HG03565 (cell line): ENCODE data around the gene MIF.
A peak's percentile ranks its signal among the peaks of the same experiment; 100 is the strongest.
"Not testable (repeated sequence)": the region's sequence is repeated elsewhere in the genome, so short reads cannot be mapped to it uniquely, and the experiment has no call there.

Source experiments
- ATAC-seq: cut with Tn5 transposase; IDR thresholded peaks from one replicate; pipeline ENCODE4 v1.9.1; 2021; ENCODE audit warnings: mild to moderate bottlenecking, moderate library complexity; ENCODE audit not compliant: unreplicated experiment

MIF gene

DNA sequence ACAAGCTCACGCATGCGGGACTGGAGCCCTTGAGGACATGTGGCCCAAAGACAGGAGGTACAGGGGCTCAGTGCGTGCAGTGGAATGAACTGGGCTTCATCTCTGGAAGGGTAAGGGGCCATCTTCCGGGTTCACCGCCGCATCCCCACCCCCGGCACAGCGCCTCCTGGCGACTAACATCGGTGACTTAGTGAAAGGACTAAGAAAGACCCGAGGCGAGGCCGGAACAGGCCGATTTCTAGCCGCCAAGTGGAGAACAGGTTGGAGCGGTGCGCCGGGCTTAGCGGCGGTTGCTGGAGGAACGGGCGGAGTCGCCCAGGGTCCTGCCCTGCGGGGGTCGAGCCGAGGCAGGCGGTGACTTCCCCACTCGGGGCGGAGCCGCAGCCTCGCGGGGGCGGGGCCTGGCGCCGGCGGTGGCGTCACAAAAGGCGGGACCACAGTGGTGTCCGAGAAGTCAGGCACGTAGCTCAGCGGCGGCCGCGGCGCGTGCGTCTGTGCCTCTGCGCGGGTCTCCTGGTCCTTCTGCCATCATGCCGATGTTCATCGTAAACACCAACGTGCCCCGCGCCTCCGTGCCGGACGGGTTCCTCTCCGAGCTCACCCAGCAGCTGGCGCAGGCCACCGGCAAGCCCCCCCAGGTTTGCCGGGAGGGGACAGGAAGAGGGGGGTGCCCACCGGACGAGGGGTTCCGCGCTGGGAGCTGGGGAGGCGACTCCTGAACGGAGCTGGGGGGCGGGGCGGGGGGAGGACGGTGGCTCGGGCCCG is at the start of gene MIF:
MIF (plus strand) TSS at position 439 of the 765 bp plus-strand sequence; CDS start at position 531, 92 bp downstream.
- peak; percentile 55 for ATAC-seq

GRCh38 chr22:23844739-23845202 is 49.4 kb upstream of the MIF start:
- no peak for ATAC-seq

GRCh38 chr22:23845265-23846080 is 48.7 kb upstream of the MIF start:
- no peak for ATAC-seq

DNA sequence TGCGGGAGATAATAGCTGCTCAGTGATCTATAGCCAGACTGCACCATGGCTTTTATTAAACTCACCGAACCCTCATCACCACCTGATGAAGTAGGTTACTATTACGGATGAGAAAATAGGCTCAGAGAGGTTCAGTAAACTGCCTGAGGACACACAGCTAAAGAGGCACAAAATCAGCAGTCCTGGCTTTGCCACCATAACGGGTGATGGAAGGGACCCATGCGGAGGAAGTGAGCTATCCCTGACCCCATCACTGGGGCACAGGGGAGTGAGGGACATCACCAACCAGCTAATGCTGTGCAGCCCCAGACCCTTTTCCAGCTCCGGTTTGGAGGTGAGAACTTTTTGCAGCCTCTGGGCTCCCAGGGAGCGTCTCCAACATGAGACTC is 48.1 kb upstream of the MIF start:
- ATAC-seq: no peak

DNA sequence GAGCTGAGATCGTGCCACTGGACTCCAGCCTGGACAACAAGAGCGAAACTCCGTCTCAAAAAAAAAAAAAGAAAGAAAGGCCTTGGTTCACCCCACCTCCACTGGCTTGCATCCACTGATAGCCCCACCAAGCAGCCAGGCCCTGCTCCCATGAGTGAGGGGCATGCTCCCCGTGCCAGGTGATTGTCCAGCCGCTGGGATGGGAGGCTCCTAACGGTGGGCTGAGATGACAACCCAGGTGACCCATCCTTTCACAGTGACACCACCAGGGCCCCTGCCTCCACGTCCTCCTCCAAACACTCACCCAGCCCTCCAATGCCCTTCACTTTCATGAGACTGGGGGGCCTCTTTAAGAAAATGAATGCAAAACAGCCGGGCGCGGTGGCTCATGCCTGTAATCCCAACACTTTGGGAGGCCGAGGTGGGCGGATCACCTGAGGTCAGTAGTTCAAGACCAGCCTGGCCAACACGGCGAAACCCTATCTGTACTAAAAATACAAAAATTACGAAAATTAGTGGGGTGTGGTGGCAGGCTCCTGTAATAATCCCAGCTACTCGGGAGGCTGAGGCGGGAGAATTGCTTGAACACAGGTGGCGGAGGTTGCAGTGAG is 46.8 kb upstream of the MIF start:
- no peak for ATAC-seq

- no peak for ATAC-seq
These were observed 46.0 kb upstream of the MIF start for GRCh38 chr22:23847991-23848864.

GRCh38 chr22:23849009-23850006 is 44.9 kb upstream of the MIF start:
- ATAC-seq: no peak

DNA sequence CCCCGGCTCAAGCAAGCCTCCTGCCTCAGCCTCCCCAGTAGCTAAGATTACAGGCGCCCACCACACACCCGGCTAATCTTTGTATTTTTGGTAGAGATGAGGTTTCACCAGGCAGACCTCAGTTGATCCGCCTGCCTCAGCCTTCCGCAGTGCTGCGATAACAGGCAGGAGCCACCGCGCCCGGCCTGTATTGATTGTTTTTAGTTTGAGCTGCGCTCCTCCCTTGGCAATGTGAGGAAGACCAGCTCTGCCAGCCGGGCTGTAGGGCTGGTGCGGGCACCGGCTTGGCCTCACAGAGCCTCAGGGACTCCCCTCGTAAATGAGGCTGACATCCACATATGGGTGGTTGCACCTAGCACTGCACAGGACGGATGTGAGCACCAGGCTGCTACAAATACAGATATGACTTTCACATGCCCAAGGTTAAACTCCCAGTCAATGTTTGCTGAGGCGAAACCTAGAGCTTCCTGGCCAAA is 44.0 kb upstream of the MIF start:
- no peak for ATAC-seq

DNA sequence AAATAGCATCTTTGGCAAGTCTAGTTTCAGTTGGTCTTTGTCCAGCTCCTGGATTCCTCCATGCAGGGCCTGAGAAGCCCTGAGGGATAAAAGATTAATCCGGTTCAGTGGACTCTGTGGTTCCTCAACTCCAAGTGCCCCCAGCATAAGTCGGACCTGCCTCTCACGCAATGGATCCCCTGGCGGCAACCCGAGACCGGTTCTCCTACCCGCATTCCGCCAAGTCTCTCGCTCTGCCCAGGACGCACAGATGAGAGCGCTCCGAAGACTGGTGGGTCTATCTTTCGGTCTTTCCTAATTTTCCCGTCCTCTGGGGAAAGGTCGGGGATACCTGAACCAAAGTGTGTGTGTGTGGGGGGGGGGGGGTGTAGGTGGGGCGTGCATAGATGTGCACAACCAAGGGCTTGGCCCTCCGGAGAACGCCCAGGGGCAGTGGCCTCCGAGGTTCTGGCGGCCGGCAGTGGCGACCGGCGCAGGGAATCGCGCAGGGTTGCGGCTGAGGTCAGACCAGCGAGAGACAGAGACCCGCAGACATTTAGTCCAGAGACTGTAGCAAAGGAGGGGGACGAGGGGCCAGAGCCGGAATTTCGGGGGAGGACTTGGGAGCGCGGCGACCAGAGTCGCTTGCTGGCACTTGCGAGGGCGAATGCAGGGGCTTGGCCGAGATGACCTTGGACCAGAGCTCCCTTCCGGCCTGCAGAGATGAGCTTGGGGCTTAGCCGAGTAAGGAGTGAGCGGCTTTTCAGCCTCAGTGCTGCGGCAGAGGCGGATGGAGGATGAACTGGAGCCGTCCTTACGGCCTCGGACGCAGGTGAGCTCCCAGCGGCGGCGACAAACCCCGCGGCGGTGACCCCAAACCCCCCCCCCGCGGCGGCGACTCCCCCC is 37.2 kb upstream of the MIF start:
- ATAC-seq: peak; percentile 20

- peak; percentile 91 for ATAC-seq
These were observed 36.3 kb upstream of the MIF start, which contains the start of gene SLC2A11 for GRCh38 chr22:23857606-23858483. Gene SLC2A11, plus strand, starts transcription at chr22:23857875. Its CDS starts 125 bp downstream, at chr22:23858000.

DNA sequence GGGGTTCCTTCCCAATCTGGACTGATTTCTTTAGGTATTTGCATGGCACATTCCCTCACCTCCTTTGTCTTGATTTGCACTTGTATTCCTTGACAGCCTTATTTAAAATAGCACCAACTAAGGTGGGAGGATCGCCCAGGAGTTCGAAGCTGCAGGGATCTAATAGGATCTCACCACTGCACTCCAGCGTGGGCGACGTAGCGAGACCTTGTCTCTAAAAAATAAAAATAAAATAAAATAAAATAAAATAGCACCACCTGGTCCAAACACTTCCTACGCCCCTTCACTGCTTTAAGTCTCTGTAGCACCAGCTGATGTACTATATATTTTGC is 35.7 kb upstream of the MIF start:
- ATAC-seq: no peak

GRCh38 chr22:23859201-23859600 is 35.0 kb upstream of the MIF start:
- no peak for ATAC-seq

DNA sequence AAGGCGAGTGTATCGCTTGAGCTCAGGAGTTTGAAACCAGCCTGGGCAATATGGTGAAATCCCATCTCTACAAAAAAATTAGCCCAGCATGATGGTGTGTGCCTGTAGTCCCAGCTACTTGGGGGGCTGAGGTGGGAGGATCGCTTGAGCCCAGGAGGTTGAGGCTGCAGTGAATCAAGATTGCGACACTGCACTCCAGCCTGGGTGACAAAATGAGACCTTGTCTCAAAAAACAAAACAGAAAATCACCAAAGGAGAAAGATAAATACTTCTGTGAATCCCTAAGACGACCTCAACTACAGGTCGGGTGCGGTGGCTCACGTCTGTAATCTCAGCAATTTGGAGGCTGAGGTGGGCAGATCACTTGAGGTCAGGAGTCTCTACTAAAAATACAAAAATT is 34.0 kb upstream of the MIF start:
- ATAC-seq: not testable (repeated sequence)

GRCh38 chr22:23862103-23862502 is 32.1 kb upstream of the MIF start:
- ATAC-seq: no peak

GRCh38 chr22:23864499-23865154 is 29.6 kb upstream of the MIF start:
- ATAC-seq: not testable (repeated sequence)

GRCh38 chr22:23868580-23868979 is 25.6 kb upstream of the MIF start:
- no peak for ATAC-seq

- ATAC-seq: no peak
These were observed 19.3 kb upstream of the MIF start for GRCh38 chr22:23874871-23875270.
